Hepatocyte (in vitro differentiated cells): ENCODE results near the gene ATCAY.

Experiments
- CTCF ChIP-seq: fragments of 200-600 bp; sonication (generic); IDR thresholded peaks from 2 replicates; pipeline ENCODE4 v1.5.1; 2016; ENCODE audit warnings: antibody characterized with exemption, mild to moderate bottlenecking; ENCODE audit not compliant: poor library complexity
- EZH2 ChIP-seq: fragments of 200-600 bp; sonication (generic); IDR thresholded peaks from 2 replicates; pipeline ENCODE4 v1.6.1; 2016; ENCODE audit warnings: antibody characterized with exemption, mild to moderate bottlenecking, borderline replicate concordance

- TF ChIP-seq CTCF: no peak
- TF ChIP-seq EZH2: no peak
Measured at GRCh38 chr19:3850320-3850972, 30.0 kb upstream of the ATCAY start.
